WI38 (cell line): ENCODE results near the gene APOF.

ENCODE experiments used
- H3K4me3 ChIP-seq: 2 replicates; pipeline ENCODE4 v1.5.1; 2011; ENCODE audit warnings: low read depth, mild to moderate bottlenecking, control low read depth, low read length
- CTCF ChIP-seq: IDR thresholded peaks from 2 replicates; pipeline ENCODE4 v1.5.1; 2012; ENCODE audit warnings: low read depth, mild to moderate bottlenecking, control low read depth, low read length

The APOF gene

GRCh38 chr12:56398324-56398723 lies 35.7 kb upstream of the APOF start:
- no peak for TF ChIP-seq CTCF
- no peak overlapping the region for H3K4me3 ChIP-seq

- TF ChIP-seq CTCF: no peak
- H3K4me3 ChIP-seq: no peak overlapping the region
Measured at GRCh38 chr12:56392331-56392730, 29.7 kb upstream of the APOF start.

GRCh38 chr12:56391721-56392120 lies 29.1 kb upstream of the APOF start:
- no peak overlapping the region for H3K4me3 ChIP-seq
- no peak for TF ChIP-seq CTCF

GRCh38 chr12:56389412-56389811 lies 26.8 kb upstream of the APOF start:
- H3K4me3 ChIP-seq: no peak overlapping the region
- no peak for TF ChIP-seq CTCF

GRCh38 chr12:56387152-56387736 lies 24.6 kb upstream of the APOF start:
- TF ChIP-seq CTCF: no peak
- no peak overlapping the region for H3K4me3 ChIP-seq

GRCh38 chr12:56385873-56386272 lies 23.2 kb upstream of the APOF start:
- no peak for TF ChIP-seq CTCF

GRCh38 chr12:56382611-56383010 lies 20.0 kb upstream of the APOF start:
- H3K4me3 ChIP-seq: no peak overlapping the region
- TF ChIP-seq CTCF: no peak

More at GRCh38 chr12:56385873-56386272, 23.2 kb upstream of the APOF start:
- H3K4me3 ChIP-seq: no peak overlapping the region
